DMS114 treated with DMSO at 0.1 percent for 48 hours (cell line): ENCODE data around the gene PLXNB3.
A peak's percentile ranks its signal among the peaks of the same experiment; 100 is the strongest.
"Not testable (repeated sequence)": the region's sequence is repeated elsewhere in the genome, so short reads cannot be mapped to it uniquely, and the experiment has no call there.

Source experiments
- DNase-seq: peaks from one replicate; lab custom pipeline; 2025; ENCODE audit not compliant: unreplicated experiment; lab: John Stamatoyannopoulos, UW

Gene PLXNB3

GRCh38 chrX:153806999-153807575, 43.0 kb downstream of the PLXNB3 start:
- DNase-seq: no peak

- no peak for DNase-seq
These were observed 43.9 kb downstream of the PLXNB3 start for GRCh38 chrX:153807976-153808375.

DNA sequence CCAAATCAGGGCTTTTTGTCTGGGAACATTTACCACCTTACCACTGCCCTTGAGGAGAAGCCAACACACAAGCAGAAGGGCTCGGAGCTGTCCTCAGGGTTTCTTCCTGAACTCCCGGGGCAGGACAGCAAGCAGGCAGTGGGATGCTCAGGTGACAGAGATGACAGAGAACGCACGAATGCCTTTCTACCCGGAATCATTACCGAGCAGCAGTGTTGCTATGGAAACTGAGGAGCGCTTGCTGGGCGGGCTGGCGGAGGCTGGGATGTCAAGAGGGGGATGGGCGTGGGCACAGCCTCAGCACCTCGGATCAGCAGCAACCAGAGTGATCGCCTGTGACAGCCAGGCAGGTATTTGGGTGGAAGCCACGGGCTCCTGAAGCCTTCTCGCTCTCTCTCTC, 48.2 kb downstream of the PLXNB3 start:
- no peak for DNase-seq

GRCh38 chrX:153813161-153813560, 49.1 kb downstream of the PLXNB3 start:
- no peak for DNase-seq

- no peak for DNase-seq
These were observed 50.7 kb downstream of the PLXNB3 start for GRCh38 chrX:153814591-153815315.

DNA sequence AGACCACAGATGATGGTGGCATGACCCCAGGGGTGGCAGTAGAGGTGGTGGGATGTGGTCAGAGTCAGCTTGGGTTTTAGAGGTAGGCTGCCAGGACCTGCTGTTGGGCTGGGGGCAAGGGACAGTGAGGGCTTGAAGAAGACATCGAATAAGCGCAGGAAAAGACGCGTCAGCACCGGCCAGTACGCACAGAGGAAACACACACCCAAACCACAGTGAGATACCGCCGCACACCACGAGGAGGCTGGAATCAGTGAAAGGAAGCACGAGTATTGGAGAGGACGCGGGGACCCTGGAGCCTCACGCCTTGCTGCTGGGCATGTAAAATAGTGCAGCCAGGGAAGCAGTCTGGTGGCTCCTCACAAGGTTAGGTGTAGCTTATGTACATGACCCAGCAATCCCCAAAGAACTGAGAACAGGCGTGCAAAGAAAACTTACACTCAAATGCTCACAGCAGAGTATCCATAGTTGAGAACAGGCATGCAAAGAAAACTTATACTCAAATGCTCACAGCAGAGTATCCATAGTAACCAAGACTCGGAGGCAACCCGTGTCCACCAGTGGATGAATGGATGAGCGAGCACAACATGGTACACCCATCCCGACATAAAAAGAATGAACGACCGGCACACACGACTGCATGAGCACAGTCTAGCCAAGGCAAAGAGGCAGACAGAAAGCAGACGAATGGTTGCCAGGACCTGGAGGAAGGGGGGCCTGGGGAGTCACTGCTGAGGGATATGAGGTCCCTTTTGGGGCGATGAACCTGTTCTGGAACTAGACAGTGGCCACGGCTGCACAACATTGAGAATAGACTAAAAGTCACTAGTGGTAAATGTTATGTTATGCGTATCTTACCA, 53.0 kb downstream of the PLXNB3 start:
- peak; percentile 1 for DNase-seq

DNA sequence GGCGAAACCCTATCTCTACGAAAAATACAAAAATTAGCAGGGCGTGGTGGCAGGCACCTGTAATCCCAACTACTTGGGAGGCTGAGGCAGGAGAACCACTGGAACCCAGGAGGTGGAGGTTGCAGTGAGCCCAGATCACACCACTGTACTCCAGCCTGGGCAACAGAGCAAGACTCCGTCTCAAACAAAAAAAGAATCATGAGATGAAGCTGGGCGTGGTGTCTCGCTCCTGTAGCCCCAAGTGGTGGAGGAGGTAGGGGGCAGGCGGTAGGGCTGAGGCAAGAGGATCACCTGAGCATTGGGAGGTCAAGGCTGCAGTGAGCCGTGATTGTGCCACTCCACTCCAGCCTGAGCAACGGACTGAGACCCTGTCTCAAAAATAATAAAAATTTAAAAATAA, 54.0 kb downstream of the PLXNB3 start:
- not testable (repeated sequence) for DNase-seq

DNA sequence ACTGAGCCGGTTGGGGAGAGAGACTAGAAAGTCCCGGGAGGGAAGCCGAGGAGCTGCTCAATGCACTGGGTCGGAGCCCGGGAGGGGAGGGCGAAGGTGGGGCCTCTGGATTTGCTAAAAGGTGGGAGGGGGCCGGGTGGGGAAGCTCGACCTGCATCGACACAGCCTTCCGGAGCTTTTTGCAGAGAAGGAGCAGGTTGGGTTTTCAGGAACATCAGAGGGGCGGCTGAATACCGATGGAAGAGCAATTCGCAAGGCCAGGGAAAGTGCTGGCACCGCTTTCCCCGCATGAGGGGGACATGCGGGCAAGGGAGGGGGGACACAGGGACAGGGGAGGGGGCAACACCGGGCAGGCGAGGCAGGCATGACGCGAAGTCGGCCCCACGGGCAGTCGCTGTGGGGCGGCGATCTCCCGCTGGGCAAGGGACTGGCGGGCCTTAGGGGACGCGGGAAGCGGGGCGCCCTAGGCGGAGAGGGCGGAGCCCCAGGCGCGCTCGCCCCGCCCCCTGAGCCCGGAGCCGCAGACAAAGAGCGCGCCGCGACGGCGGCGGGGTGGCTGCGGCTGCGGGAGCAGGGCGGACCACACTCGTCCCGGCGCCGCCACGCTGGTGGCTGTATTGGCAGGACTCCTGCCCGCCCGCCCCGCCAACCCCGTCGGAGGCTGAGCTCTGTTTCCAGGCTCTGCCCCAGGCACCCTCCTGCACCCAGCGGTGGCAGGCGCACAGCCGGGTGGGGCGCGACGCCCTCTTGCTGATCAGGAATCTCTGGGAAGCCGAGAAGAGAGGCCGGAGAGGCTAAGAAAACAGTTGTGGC, 54.7 kb downstream of the PLXNB3 start:
- DNase-seq: peak; percentile 9

DNA sequence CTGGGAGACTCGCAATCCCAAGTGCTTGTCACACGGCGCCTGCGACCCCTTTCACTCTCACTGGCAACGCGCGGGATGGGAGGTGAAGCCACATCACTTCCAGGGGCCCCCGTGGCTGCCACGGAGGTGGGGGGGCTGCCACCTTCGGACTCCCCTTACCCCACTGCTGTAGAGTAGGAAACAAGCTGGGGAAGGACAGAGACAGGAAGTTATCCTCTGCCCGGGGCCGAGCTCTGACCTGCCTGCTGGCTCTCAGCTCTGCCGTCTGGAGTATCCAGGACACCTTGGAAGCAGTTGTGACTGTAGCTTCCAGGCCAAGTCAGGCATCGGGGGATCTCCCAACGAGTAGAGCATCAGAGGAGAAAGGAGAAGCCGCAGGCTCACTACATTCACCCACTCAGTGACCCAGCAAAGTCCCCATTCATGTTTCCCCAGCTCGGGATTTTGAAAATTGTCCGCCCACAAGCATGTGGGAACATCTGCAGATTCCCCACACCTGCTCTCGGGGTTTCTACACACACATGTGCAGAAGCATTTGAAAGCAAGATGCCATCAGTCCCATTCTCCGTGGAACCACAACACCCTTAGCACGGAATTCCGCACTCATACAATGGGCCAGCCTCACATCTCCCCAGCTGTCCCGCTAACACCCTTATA, 55.5 kb downstream of the PLXNB3 start:
- DNase-seq: no peak

DNA sequence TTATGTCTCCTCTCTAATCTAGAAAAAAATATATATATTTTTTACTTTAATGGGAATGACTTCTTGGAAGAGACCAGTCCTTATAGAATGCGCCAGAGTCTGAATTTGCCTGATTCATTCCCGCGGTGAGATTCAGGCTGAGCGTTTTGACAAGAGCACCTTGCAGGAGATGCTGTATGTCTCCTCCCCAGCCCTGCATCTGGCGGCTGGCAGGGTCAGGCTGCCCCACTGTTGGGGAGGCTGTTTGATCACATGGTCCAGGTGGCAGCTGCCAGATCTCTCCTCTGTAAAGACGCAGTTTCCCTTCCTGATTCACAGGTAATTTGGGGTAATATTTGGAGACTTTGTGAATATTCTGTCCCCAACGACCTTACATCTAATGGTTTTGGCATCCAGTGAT, 56.6 kb downstream of the PLXNB3 start:
- DNase-seq: no peak

DNA sequence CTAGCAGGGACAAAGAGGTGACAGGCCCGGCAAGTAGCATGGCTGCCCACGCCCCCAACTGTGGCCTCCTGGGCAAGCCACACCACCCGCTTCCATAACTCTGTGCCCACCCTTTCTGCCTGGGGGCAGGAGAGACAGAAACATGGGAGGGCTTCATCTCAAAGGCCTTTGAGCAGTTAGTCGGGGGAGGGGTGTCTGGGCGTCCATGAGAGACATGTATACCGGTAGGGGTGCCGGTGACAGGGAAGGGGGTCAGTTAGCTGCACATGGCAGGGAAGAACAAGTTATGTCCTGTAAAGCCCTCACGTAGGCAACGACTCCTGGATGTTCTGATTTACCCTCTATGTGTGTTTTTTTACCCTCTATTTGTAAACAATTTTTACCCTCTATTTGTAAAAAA, 57.0 kb downstream of the PLXNB3 start:
- no peak for DNase-seq

GRCh38 chrX:153824348-153824747, 60.3 kb downstream of the PLXNB3 start:
- no peak for DNase-seq

GRCh38 chrX:153825042-153825441, 61.0 kb downstream of the PLXNB3 start:
- DNase-seq: no peak
